Choroid plexus epithelial cell (primary cell): ENCODE measurements around the gene CCDC106.

Source experiments
- DNase-seq: peaks from one replicate; pipeline ENCODE4 v3.0.0-alpha.2; 2010; ENCODE audit warnings: low read depth
- H3K4me3 ChIP-seq: 2 replicates; pipeline ENCODE4 v1.5.1; 2011; ENCODE audit warnings: low read depth, mild to moderate bottlenecking, control low read depth, low read length, moderate library complexity
- CTCF ChIP-seq: conservative IDR thresholded peaks from 2 replicates; pipeline ENCODE4 v1.5.1; 2011; ENCODE audit warnings: low read depth, mild to moderate bottlenecking, control low read depth, inconsistent platforms, low read length, moderate library complexity

Gene CCDC106

GRCh38 chr19:55700813-55701212, 52.8 kb downstream of the CCDC106 start:
- DNase-seq: no peak
- no peak overlapping the region for H3K4me3 ChIP-seq
- TF ChIP-seq CTCF: no peak

- TF ChIP-seq CTCF: no peak
- no peak overlapping the region for H3K4me3 ChIP-seq
Measured at GRCh38 chr19:55702131-55702627, 54.2 kb downstream of the CCDC106 start.

More at GRCh38 chr19:55702131-55702627, 54.2 kb downstream of the CCDC106 start:
- DNase-seq: no peak
